ENCODE results near the gene LRRN3.
A peak's percentile ranks its signal among the peaks of the same experiment; 100 is the strongest.

The LRRN3 gene

GRCh38 chr7:111103136-111103535 lies 12.2 kb downstream of the LRRN3 start:
- H3K4me3 ChIP-seq (ENCODE audit: low read length): no peak overlapping the region
- no peak for DNase-seq (ENCODE audit: low read depth)
- no peak for TF ChIP-seq CTCF (IDR thresholded peaks at IDR 0.05; ENCODE audit: insufficient read depth, low read depth, low read length, missing control alignments)

- peak; percentile 15 for DNase-seq (ENCODE audit: low read depth)
- no peak overlapping the region for H3K4me3 ChIP-seq (ENCODE audit: low read length)
- TF ChIP-seq CTCF (IDR thresholded peaks at IDR 0.05; ENCODE audit: insufficient read depth, low read depth, low read length, missing control alignments): no peak
Observed at GRCh38 chr7:111103678-111104274, 12.8 kb downstream of the LRRN3 start.

GRCh38 chr7:111104710-111105109 lies 13.8 kb downstream of the LRRN3 start:
- no peak for TF ChIP-seq CTCF (IDR thresholded peaks at IDR 0.05; ENCODE audit: insufficient read depth, low read depth, low read length, missing control alignments)
- no peak overlapping the region for H3K4me3 ChIP-seq (ENCODE audit: low read length)
- no peak for DNase-seq (ENCODE audit: low read depth)

GRCh38 chr7:111105269-111105668 lies 14.3 kb downstream of the LRRN3 start:
- no peak for DNase-seq (ENCODE audit: low read depth)
- TF ChIP-seq CTCF (IDR thresholded peaks at IDR 0.05; ENCODE audit: insufficient read depth, low read depth, low read length, missing control alignments): no peak
- H3K4me3 ChIP-seq (ENCODE audit: low read length): no peak overlapping the region

- no peak overlapping the region for H3K4me3 ChIP-seq (ENCODE audit: low read length)
- peak; percentile 16 for DNase-seq (ENCODE audit: low read depth)
- TF ChIP-seq CTCF (IDR thresholded peaks at IDR 0.05; ENCODE audit: insufficient read depth, low read depth, low read length, missing control alignments): no peak
Observed at GRCh38 chr7:111107579-111107978, 16.7 kb downstream of the LRRN3 start.

GRCh38 chr7:111108000-111108399 lies 17.1 kb downstream of the LRRN3 start:
- TF ChIP-seq CTCF (IDR thresholded peaks at IDR 0.05; ENCODE audit: insufficient read depth, low read depth, low read length, missing control alignments): no peak
- no peak overlapping the region for H3K4me3 ChIP-seq (ENCODE audit: low read length)
- DNase-seq (ENCODE audit: low read depth): no peak

- H3K4me3 ChIP-seq (ENCODE audit: low read length): no peak overlapping the region
- TF ChIP-seq CTCF (IDR thresholded peaks at IDR 0.05; ENCODE audit: insufficient read depth, low read depth, low read length, missing control alignments): no peak
- peak; percentile 58 for DNase-seq (ENCODE audit: low read depth)
Observed at GRCh38 chr7:111108496-111108895, 17.6 kb downstream of the LRRN3 start.

All from epithelial cell of esophagus (primary cell).